Stimulated activated CD4-positive, alpha-beta T cell treated with anti-CD3 and anti-CD28 coated beads, Interleukin-15, amount 100 ng/mL, for 48 hours (primary cell): ENCODE measurements around the gene KCNJ11.

ENCODE experiments used
- DNase-seq, 2 donors: peaks; one replicate each; pipeline ENCODE4 v3.0.0-alpha.2; 2020; ENCODE audit warnings: low read depth in 2 of 2

KCNJ11 gene

DNA sequence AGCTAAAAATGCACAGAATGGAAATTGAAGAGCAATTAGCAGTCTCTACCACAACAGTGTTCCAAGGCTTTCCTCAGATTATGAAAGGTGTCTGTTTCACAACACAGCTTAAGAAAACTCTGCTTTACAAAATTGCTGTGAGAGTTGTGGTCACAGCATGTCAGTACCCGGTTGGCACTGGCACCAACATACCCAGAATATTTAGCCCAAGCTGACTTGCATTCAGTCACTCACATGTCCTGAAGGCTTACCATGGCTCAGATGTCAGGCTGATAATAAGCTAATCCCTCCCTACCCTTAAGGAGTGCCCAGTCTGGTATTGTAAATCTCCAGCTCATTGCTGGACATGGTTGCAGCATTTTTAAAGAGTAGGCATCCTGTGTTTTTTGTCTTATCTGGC lies 22.0 kb downstream of the KCNJ11 start:
- no peak for DNase-seq

DNA sequence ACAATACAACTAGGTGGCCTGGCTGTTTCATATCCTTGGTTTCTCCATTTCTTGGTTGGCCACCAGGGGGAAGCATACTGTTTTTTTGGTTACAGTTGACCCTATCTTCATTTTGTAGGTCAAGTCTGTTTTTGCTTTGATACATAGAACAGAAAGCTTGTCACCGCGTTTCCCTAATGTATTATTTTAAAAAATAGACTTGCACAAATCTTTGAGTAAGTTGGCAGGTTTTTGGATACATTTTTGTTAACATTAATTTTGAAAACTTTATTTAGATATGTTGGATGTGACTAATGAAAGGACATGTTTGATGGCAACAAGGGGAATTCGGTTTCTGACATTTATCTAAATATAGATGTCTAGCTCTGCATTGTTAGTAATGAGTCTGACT lies 33.9 kb downstream of the KCNJ11 start:
- DNase-seq = peak; percentile 38 to 69

DNA sequence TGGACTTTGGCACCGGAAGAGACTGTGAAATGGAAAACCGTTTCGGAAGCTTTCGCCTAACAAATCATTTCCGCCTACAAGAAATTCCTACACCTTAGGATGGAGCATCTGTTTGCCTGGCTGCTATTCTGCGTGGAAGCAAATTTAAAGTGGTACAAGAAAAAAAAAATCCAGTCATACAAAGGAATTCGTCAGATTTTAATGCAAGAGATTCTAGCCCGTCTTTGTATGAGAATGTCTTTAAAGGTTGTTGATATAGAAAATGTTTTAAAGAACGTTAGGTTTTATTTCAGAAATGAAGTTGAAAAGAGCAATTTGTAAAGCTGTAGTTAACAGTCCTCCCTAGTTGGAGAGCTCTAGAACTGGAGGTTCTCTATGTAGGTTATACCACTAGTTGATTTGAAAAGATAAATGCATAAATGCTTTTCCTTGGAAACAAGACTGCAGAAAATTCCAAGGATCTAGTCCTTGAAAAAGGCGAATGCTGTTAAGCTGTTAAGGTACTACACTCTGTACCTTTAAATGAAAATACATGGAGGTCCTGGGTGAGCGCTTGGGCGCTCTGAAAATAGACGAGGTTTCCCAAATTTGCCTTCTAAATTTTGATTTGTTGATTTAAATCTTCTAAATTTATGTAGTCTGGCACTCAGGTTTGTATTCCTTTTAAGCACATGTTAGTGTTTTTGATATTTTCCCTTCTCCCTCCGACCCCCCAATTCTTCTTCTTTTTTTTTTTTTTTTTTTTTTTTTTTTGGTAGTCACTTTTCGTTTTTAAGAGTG lies 34.4 kb downstream of the KCNJ11 start:
- DNase-seq = no peak

DNA sequence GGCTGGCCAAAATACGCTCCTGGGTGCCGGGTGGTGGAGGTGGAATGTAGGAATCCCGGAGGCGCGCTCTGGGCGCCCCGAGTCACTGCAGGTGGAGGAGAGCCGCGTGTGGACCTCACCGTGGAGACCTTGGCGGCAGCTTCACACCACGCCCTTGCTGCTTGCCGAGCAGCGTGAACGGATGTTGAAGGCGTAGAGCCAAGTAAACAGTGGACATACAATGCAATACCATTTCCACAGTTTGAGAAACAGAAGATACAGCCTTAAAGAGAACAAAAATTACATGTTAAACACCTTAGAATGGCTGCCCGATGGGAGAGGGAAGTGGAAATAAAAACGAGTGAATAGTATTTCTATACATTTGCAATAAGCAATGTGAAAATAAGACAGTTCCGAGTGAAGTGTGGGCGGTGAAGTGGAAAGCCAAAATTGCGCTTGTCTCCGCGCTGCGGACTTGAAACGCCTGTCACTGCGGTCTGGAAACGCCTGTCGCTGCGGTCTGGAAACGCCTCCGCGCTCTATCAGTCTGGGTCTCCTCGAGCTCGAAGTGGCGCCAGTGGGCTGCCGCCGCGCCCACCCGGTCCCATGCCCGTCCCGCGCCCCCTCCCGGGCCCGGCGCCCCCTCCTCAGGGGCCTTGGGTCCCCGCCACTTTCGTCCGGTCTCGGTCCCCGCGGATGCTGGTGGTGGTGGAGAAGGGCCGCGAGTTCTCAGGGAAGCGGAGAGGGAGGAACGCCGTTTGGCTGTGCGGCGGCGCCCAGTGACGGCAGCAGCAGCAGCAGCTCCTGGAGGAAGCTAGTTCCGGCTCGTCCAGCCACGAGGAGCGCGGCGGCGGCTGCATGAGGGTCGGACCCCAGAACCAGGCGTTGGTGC lies 35.3 kb downstream of the KCNJ11 start:
- peak; percentile 30 to 49 for DNase-seq

DNA sequence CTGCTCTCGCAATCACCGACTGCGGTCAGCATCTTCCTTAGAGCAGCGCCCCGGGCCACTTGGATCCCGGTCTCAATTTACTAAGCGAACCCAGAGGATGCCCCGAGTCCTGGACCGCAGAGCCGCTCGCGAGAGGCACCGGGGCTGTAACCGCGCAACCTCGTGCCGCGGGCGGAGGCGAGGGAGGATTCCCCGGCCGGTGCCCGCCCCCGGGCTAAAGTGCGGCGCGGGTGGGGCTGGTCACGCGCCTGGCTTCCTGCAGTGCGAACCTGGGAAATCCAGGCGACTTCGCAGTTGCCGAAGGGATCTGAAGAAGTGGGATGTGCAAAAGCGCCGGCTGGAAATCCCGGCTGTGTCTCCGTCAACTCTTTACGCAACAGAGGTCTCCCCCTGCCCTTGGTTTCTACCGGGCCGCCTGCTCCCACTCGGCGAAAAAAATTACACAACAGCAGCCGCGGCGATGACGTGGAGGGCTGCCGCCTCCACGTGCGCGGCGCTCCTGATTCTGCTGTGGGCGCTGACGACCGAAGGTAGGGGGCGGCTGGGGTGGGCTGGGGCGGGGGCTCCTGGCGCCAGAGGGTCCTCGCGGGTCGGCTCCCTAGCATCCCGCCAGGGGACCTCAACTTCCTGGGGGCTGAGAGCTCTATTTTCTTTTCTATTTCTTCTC lies 36.8 kb downstream of the KCNJ11 start, which contains the start of gene NCR3LG1:
TSS of gene NCR3LG1 (plus strand) at position 291 of the 667 bp plus-strand sequence. CDS start at position 461, 170 bp downstream.
- DNase-seq = peak; percentile 27 to 30

DNA sequence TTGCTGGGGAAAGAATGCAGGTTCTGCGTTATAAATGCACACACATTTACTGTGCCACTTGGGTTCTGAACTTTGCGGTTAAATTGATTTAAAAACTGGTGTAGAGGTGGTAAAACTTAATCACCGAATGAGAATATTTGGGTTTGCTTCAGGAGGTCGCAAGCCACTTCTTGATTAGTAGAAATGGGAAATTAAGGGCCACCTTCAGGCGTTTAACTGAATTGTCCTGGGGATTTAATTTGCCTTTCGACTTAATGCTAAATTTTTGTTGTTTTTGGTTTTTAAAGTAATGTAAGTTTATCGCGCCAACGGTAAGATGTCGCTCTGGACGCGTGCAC lies 37.3 kb downstream of the KCNJ11 start:
- DNase-seq = no peak

DNA sequence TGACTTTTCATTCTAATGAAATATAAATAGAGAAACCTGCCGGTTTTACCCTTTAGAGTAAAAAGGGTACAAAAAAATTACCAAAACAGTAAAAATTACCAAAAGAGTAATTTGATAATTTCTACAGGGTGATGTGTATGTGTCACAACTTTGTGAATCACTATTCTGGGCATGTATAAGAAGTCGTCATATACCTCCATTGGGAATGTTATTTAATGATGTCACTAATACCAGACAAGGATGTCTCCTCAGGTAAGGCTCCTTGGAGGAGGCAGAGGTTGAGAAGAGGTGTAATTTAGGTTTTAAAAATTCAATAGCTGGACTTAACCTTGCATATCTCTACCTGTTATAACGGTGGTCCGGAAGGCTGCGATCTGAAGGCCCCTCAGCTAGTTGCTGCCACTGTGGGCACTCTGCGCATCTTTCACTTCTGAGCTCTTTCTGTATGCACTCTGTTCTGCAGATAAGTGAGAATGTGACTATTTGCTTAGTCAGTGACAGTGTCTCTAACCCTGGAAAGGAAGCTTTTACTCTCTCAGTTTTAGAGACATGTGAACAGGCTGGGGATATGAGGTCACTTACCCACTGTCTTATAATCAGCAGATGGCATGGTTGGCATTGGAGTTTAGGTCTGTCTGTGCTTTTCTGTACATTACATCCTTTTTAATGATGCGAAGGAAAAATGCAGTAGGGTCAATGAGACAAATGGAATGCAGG lies 37.8 kb downstream of the KCNJ11 start:
- no peak for DNase-seq

DNA sequence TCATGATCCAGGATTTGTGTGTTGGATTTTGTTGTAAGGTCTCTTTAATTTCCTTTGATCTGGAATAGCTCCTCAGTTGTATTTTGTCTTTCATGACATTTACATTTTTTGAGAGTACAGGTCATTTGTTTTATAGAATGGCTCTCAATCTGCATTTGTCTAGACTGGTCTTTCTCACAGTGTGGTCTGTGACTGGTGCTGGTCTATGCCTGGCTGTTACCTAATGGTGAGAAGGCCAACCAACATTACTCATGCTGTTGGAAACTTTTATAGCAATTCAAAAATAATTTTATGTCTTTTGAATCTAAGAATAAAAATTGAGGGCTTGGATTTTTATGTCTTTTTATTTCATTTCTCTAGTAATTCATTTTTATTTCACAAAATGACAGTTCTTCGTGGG lies 40.8 kb downstream of the KCNJ11 start:
- no peak for DNase-seq

DNA sequence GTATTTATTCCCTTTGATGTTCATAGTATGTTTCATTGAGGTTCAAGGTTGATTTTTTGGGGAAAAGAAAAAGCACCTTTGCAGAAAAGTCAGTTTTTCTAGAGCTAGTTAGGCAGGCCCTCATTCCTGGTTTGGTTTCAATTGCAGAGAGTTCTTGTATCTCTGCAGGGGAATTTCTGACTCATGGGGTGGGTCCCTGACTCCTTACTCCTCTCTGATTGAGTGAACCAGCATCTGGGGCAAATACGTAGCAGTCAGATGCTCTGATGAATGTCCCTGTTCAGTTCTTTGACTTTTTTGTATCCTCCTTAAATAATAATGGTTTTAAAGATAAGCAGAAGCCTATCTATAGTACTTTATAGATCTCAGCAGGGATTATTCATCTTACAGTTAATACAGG lies 44.6 kb downstream of the KCNJ11 start:
- peak; percentile 44 to 45 for DNase-seq

DNA sequence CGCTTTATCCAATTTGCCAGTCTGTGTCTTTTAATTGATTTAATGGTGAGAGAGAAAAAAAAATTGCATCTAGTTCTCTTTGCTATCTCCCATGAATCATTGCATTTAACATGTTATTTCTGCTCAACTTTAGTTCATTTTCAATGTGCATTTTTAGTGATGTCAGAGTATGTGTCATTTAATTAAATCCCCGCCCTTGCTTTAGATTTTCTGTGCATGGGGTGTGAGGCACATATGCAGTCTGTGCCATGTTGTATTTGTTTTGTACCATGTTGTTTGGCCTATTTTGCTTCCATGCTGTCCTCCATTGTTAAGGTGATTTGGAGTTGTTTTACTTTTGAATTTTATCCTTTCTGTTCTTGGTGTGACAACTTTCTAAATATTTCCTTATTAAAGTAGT lies 45.2 kb downstream of the KCNJ11 start:
- DNase-seq = no peak
